K562 (cell line): ENCODE results near the gene POLR2L. TPM values are rescaled to one million over a fixed set of nuclear protein-coding genes. Genes with fewer than 3 reads are reported as not detected.

Source experiments
- CHCHD3 ChIP-seq: fragments of 250-450 bp; sonication (Bioruptor Pico); IDR thresholded peaks from 2 replicates; pipeline ENCODE4 v2.1.2; 2022; ENCODE audit warnings: mild to moderate bottlenecking
- CTCF ChIP-seq, 3 experiments: IDR thresholded peaks in 2 of 3; conservative IDR thresholded peaks in 1 of 3; 2 replicates each; pipeline ENCODE4 v1.5.1; 2011 to 2012; ENCODE audit warnings: low read length in 3 of 3, mild to moderate bottlenecking in 3 of 3, control low read depth in 2 of 3, improper control_type of control experiment in 1 of 3, inconsistent platforms in 1 of 3, low read depth in 1 of 3, mixed read lengths in 1 of 3, moderate library complexity in 1 of 3; ENCODE audit not compliant: insufficient read depth in 2 of 3
- ELK3 ChIP-seq: fragments of 450-650 bp; formaldehyde crosslinking; IDR thresholded peaks from 2 replicates; pipeline ENCODE4 v1.4.0; 2020; ENCODE audit warnings: mild to moderate bottlenecking
- EP300 ChIP-seq: IDR thresholded peaks from 2 replicates; pipeline ENCODE4 v1.6.1; 2012; ENCODE audit warnings: low read length, improper control_type of control experiment
- HDAC3 ChIP-seq: fragments of 450-650 bp; IDR thresholded peaks from 2 replicates; pipeline ENCODE4 v1.6.1; 2018; ENCODE audit warnings: borderline replicate concordance, mild to moderate bottlenecking, moderate library complexity; ENCODE audit not compliant: partially characterized antibody
- JUNB ChIP-seq: fragments of 450-650 bp; formaldehyde crosslinking; conservative IDR thresholded peaks from 2 replicates; pipeline ENCODE4 v1.4.0; 2020; ENCODE audit warnings: mild to moderate bottlenecking
- MCM2 ChIP-seq: fragments of 450-650 bp; IDR thresholded peaks from 2 replicates; pipeline ENCODE4 v1.6.1; 2017; ENCODE audit warnings: low read depth, mild to moderate bottlenecking
- MNT ChIP-seq, 2 experiments: fragments of 450-650 bp; conservative IDR thresholded peaks; 2 replicates each; pipeline ENCODE4 v1.6.1; 2017; ENCODE audit warnings: mild to moderate bottlenecking in 2 of 2, moderate library complexity in 2 of 2
- NR1H2 ChIP-seq: sonication (generic); formaldehyde crosslinking; IDR thresholded peaks from 2 replicates; pipeline ENCODE4 v1.4.0; 2020; ENCODE audit warnings: mild to moderate bottlenecking, missing genetic modification reagents
- NR2C2 ChIP-seq, 2 experiments: fragments of 200-800 bp in 1 of 2; sonication (Bioruptor generic) in 1 of 2; sonication (generic) in 1 of 2; formaldehyde crosslinking in 1 of 2; IDR thresholded peaks; 2 replicates each; pipeline versions ENCODE4 v1.6.1 to v1.8.0; 2016 to 2022; ENCODE audit warnings: mild to moderate bottlenecking in 1 of 2, missing compliant biosample characterization in 1 of 2, missing genetic modification characterization in 1 of 2, missing genetic modification reagents in 1 of 2
- PCBP2 ChIP-seq: fragments of 200-400 bp; formaldehyde crosslinking; IDR thresholded peaks from 2 replicates; pipeline ENCODE4 v1.6.1; 2018; ENCODE audit warnings: low read length, low read depth, mild to moderate bottlenecking, moderate library complexity; ENCODE audit not compliant: poor library complexity, severe bottlenecking
- PHF20 ChIP-seq: fragments of 450-650 bp; IDR thresholded peaks from 2 replicates; pipeline ENCODE4 v1.6.1; 2018; ENCODE audit not compliant: partially characterized antibody
- POU5F1 ChIP-seq: fragments of 150-350 bp; IDR thresholded peaks from 2 replicates; pipeline ENCODE4 v1.6.1; 2014; ENCODE audit warnings: borderline replicate concordance, low read length, low read depth, mild to moderate bottlenecking; ENCODE audit not compliant: partially characterized antibody
- RBFOX2 ChIP-seq: fragments of 200-400 bp; formaldehyde crosslinking; IDR thresholded peaks from 2 replicates; pipeline ENCODE4 v1.6.1; 2017; ENCODE audit warnings: low read depth, mild to moderate bottlenecking, low read length, moderate library complexity
- SP2 ChIP-seq: IDR thresholded peaks from 2 replicates; pipeline ENCODE4 v1.6.1; 2011; ENCODE audit warnings: mild to moderate bottlenecking, low read depth, low read length, moderate library complexity; ENCODE audit not compliant: poor library complexity, severe bottlenecking; ENCODE audit errors: extremely low read depth
- ZBTB17 ChIP-seq: fragments of 450-650 bp; formaldehyde crosslinking; IDR thresholded peaks from 2 replicates; pipeline ENCODE4 v1.4.0; 2020; ENCODE audit warnings: mild to moderate bottlenecking
- ZBTB7A ChIP-seq: IDR thresholded peaks from 2 replicates; pipeline ENCODE4 v1.6.1; 2011; ENCODE audit warnings: low read depth, mild to moderate bottlenecking, low read length, moderate library complexity, borderline replicate concordance; ENCODE audit not compliant: control insufficient read depth
- ZKSCAN8 ChIP-seq: fragments of 200-800 bp; sonication (Bioruptor generic); IDR thresholded peaks from 2 replicates; pipeline ENCODE4 v1.6.1; 2016; ENCODE audit warnings: missing genetic modification characterization, missing compliant biosample characterization
- ZNF518B ChIP-seq: fragments of 250-450 bp; sonication (Bioruptor Pico); IDR thresholded peaks from 2 replicates; pipeline ENCODE4 v1.5.0; 2021; ENCODE audit warnings: mild to moderate bottlenecking, moderate library complexity
- polyA plus RNA-seq, 8 experiments: library from polyadenylated mRNA; depleted of rRNA in 4 of 8; stranded (reverse) in 5 of 8; unstranded in 3 of 8; fragments of >200 nt; fragmentation: Nextera tagmentation in 2 of 8; fragmentation: Illumina TruSeq in 1 of 8; extraction: Ambion mirVana in 2 of 8; extraction: Trizol in 1 of 8; gene quantifications; 2 replicates each; pipeline versions ENCODE4 v1.2.1 to v1.2.3, GENCODE V29; 2011 to 2014; ENCODE audit warnings: inconsistent platforms in 1 of 8, missing spikeins in 1 of 8
- total RNA-seq, 7 experiments: library from RNA; depleted of rRNA in 6 of 7; stranded (reverse); fragments of >200 nt in 6 of 7; fragmentation: Illumina TruSeq in 2 of 7; extraction: Trizol in 2 of 7; gene quantifications; 2 replicates each; pipeline versions ENCODE4 v1.2.1 to v1.2.3, GENCODE V29; 2011 to 2021; ENCODE audit warnings: low replicate concordance in 1 of 7

Gene POLR2L
- total and polyA plus RNA-seq, 9 of the 15 experiments (the other 6 are each of a cell fraction or from before 2014, with no cell fraction given): 38.3 to 688 (median 108) TPM

- TF ChIP-seq MCM2: no peak
- peak; percentile 86 for TF ChIP-seq RBFOX2
- peak; percentile 82 to 91 for TF ChIP-seq MNT (conservative IDR thresholded peaks at IDR 0.05)
- TF ChIP-seq JUNB (CRISPR knock-in tag): no peak
- no peak for TF ChIP-seq PHF20
- TF ChIP-seq NR2C2 (CRISPR knock-in tag; IDR thresholded peaks at IDR 0.05): no peak
- TF ChIP-seq NR2C2 (tag; IDR thresholded peaks at IDR 0.05): peak; percentile 46
- TF ChIP-seq ZBTB17: no peak
- no peak for TF ChIP-seq POU5F1
- peak; percentile 95; the same call in 1 of the 2 replicates for TF ChIP-seq ZBTB7A
- no peak for TF ChIP-seq EP300
- TF ChIP-seq CHCHD3 (CRISPR knock-in tag): no peak
- no peak for TF ChIP-seq HDAC3
- TF ChIP-seq NR1H2 (CRISPR knock-in tag): no peak
- no peak for TF ChIP-seq PCBP2
- no peak for TF ChIP-seq ZKSCAN8
- no peak for TF ChIP-seq SP2
- no peak for TF ChIP-seq ZNF518B (CRISPR knock-in tag)
- TF ChIP-seq CTCF (IDR thresholded peaks at IDR 0.05 in 2 of 3, conservative IDR thresholded peaks at IDR 0.05 in 1 of 3; ENCODE audit: insufficient read depth in 2 of 3, low read depth in 1 of 3, low read length in 3 of 3): no peak
- TF ChIP-seq ELK3: no peak
Measured at GRCh38 chr11:827146-827896, 15.0 kb downstream of the POLR2L start (continued).
